Activated T-helper 1 cell treated with anti-CD3 and anti-CD28 coated beads, Interleukin-12 subunit alpha, Interleukin-12 subunit beta, Interleukin-2, Interleukin-4 antibody, amounts not matched to agents 30 ng/mL and 10 ng/mL and 1 ng/mL, durations not matched to agents 14 hours and 24 hours and 36 hours (primary cell): ENCODE measurements around the gene NAXD. TPM values are rescaled to one million over a fixed set of nuclear protein-coding genes. Genes with fewer than 3 reads are reported as not detected.
"Not testable (repeated sequence)": the region's sequence is repeated elsewhere in the genome, so short reads cannot be mapped to it uniquely, and the experiment has no call there.

Experiments
- DNase-seq: peaks from one replicate; pipeline ENCODE4 v3.0.0; 2021; ENCODE audit warnings: low spot score
- H3K27ac Mint-ChIP-seq: one replicate; pipeline ENCODE4 v1.8.0; 2021; ENCODE audit warnings: mild to moderate bottlenecking, mixed read lengths
- H3K27me3 Mint-ChIP-seq: one replicate; pipeline ENCODE4 v1.8.0; 2022; ENCODE audit warnings: mild to moderate bottlenecking, moderate library complexity, mixed read lengths; ENCODE audit not compliant: insufficient read depth
- H3K36me3 Mint-ChIP-seq: one replicate; pipeline ENCODE4 v1.8.0; 2021; ENCODE audit warnings: low read depth, mixed read lengths
- H3K4me1 Mint-ChIP-seq: one replicate; pipeline ENCODE4 v1.8.0; 2021; ENCODE audit warnings: low read depth, mixed read lengths
- H3K4me3 Mint-ChIP-seq: one replicate; pipeline ENCODE4 v1.8.0; 2021; ENCODE audit warnings: mild to moderate bottlenecking, moderate library complexity, mixed read lengths
- H3K9me3 Mint-ChIP-seq: one replicate; pipeline ENCODE4 v1.8.0; 2021; ENCODE audit warnings: mixed read lengths
- intact Hi-C: fragments of 100-400 bp; cut with micrococcal nuclease; formaldehyde crosslinking; loops from one replicate; pipeline ENCODE4 v1.15.1; 2024
- total RNA-seq: library from RNA; stranded (reverse); gene quantifications from 2 replicates; pipeline ENCODE4 v1.2.3, GENCODE V29; 2022

NAXD gene
- total RNA-seq, 1 donor from 2014 or later = 22.0 TPM

DNA sequence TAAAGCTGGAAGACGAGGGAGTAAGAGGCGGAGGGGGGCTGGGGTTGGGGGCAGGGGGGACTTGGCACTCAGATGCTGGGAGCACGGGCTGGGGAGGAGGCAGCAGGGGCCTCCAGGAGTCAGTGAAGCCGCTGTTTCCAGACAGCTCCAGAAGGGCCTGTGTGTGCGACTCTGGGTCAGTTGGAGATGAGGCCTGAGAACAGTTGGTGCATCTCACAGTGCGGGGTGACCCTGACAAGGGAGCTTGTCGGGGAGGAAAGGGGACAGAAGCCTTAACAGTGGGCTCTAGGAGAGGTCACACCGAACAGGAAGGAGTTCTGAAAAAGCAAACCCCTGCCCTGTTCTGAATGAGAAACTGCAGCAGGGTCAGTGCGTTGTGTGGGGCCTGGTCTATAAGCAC, 11.2 kb downstream of the NAXD start:
- Mint-ChIP-seq H3K4me1 (peaks cover 39% of the 10 kb centered on the region), H3K27ac (no peak overlapping the region), H3K4me3 (no peak overlapping the region), H3K27me3 (no peaks in the 10 kb centered on the region), H3K36me3 (peaks cover 23% of the 10 kb centered on the region), H3K9me3 (no peaks in the 10 kb centered on the region)
- intact Hi-C loops = no loop called here
- no peak for DNase-seq

DNA sequence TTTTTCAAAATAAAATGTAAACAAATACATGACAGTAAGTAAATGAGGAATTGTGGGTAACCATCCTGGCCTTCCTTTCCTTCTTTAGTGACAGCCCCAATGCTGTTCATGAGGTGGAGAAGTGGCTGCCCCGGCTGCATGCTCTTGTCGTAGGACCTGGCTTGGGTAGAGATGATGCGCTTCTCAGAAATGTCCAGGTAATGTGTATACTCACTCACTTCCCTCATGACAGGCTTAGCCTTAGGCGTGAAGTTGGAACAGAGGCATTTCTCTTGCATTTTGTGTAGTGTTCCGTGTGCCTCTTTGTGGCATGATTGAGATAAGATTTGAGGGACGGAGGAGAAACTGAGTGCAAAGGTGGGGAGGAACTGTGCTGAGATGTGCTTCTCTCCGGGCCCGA, 12.0 kb downstream of the NAXD start:
- no peak overlapping the region for H3K4me3 Mint-ChIP-seq
- no peak for DNase-seq
- no peak overlapping the region for H3K27ac Mint-ChIP-seq
- H3K9me3 Mint-ChIP-seq = no peaks in the 10 kb centered on the region
- peaks cover 26% of the 10 kb centered on the region for H3K36me3 Mint-ChIP-seq
- no peaks in the 10 kb centered on the region for H3K27me3 Mint-ChIP-seq
- intact Hi-C loops = no loop called here
- peaks cover 34% of the 10 kb centered on the region for H3K4me1 Mint-ChIP-seq

DNA sequence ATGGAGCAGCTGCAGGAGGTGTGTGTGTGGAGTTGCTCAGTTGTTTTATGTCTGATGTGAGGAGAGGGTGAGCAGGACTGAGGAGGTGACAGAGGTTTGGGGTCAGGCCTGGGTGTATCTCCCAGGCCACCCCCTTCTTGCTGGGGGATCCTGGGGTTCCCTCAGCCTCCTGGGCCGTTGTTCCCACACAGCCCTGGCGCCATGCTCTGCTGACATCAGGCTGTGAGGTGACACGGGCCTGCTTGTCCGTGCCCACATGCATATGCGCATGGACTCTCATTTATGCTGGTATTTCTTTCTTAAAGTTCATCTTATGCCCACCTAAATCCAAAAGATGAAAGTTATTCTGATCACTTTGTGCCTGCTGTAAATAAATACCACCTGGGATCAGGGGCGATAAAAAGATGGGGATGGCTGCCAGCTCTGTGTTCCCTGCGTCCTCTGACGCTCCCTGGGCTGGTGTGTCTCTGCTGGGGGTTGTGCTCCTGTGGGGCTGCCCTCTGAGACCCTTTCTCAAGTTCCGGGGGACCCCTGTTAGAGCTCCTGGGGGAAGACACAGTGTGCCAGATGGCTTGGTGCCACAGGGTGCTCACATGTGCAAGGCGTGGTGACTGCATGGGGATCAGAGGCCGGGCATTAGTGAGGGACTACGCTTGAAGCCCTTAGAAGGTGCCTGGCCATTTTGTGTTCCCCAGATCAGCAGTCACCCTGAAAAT, 12.6 kb downstream of the NAXD start:
- H3K27ac Mint-ChIP-seq = peak overlapping the region; percentile 31
- H3K27me3 Mint-ChIP-seq = no peaks in the 10 kb centered on the region

DNA sequence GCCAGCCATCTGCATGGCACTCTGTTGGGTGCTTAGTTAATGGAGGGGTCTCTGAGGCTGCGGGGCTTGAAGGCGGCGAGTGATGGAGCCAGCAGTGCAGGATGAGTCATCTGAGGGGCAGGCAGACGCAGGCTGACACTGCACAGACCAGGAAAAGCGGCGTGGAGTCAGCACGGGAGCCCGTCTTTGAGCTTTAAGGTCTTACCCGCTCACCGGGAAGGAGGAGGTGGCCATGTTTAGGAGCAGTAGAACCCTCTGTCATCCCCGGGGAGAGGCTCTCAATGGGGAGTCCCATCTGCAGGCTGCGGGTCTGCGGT, 13.1 kb downstream of the NAXD start:
- peak overlapping the region; percentile 31 for H3K27ac Mint-ChIP-seq
- peaks cover 34% of the 10 kb centered on the region for H3K4me1 Mint-ChIP-seq

More for the DNA sequence above, 12.6 kb downstream of the NAXD start:
- intact Hi-C loops = no loop called here
- Mint-ChIP-seq H3K36me3 (peaks cover 26% of the 10 kb centered on the region), H3K9me3 (no peaks in the 10 kb centered on the region), H3K4me1 (peaks cover 34% of the 10 kb centered on the region), H3K4me3 (no peak overlapping the region)
- DNase-seq = no peak

DNA sequence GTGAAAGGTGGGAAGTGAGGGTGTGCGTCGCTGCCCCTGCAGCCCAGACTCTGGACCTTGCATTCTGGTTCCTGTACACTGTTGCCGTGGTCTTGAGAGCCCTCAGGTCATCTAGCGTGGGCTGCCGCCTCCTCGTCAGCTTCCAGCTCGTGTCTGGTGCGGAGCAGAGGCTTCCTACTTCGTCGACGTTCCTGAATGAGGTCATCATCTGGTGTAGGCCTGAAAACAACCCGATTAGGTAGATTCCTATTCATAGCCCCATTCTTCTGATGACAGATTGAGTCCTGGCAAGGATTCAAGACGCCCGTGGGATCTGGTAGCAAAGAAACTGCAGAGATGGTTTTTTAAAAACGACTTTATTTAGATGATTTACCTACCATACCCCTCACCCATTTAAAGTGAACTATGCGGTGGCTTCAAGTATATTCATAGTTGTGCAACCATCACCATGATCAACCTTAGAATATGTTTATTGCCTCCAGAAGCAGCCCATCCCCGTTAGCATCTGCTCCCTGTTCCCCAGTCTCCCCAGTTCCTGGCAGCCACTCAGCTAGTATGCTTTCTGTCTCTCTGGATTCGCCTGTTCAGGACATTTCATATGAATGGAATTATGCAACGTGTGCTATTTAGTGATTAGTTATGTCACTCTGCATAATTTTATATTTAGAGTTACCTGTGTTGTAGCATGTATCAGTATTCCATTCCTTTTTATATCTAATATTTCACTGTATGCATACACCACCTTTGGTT, 13.8 kb downstream of the NAXD start:
- DNase-seq = no peak
- H3K27ac Mint-ChIP-seq = peak overlapping the region; percentile 73
- intact Hi-C loops = loop anchor here (1.0 kb wide), 1 partner anchor 13 kb away; no protein-coding TSS in a partner anchor
- peaks cover 26% of the 10 kb centered on the region for H3K36me3 Mint-ChIP-seq
- no peaks in the 10 kb centered on the region for H3K27me3 Mint-ChIP-seq
- H3K9me3 Mint-ChIP-seq = no peaks in the 10 kb centered on the region
- no peak overlapping the region for H3K4me3 Mint-ChIP-seq
- peaks cover 34% of the 10 kb centered on the region for H3K4me1 Mint-ChIP-seq

More for the DNA sequence above, 13.1 kb downstream of the NAXD start:
- DNase-seq = no peak
- Mint-ChIP-seq H3K27me3 (no peaks in the 10 kb centered on the region), H3K36me3 (peaks cover 26% of the 10 kb centered on the region), H3K9me3 (no peaks in the 10 kb centered on the region), H3K4me3 (no peak overlapping the region)
- intact Hi-C loops = no loop called here

DNA sequence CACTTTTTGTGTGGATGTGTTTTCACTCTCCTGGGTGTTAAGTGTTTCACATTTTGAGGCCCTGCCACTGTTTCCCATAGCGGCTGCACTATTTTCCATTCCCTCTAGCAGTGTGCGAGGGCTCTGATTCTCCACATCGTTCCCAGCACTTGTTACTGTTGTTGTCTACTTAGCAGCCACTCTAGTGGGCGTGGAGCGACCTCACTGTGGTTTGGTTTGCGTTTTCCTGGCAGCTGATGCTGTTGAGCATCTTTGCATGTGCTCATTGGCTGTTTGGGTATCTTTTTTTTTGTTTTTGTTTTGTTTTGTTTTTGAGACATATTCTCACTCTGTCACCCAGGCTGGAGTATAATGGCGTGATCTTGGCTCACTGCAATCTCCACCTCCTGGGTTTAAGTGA, 14.4 kb downstream of the NAXD start:
- Mint-ChIP-seq H3K27me3 (no peaks in the 10 kb centered on the region), H3K27ac (peak overlapping the region; percentile 73), H3K4me1 (peaks cover 34% of the 10 kb centered on the region), H3K9me3 (no peaks in the 10 kb centered on the region), H3K4me3 (peak overlapping the region; percentile 53), H3K36me3 (peaks cover 27% of the 10 kb centered on the region)
- peak; percentile 51 for DNase-seq
- intact Hi-C loops = loop anchor here (1.0 kb wide), 1 partner anchor 13 kb away; no protein-coding TSS in a partner anchor

DNA sequence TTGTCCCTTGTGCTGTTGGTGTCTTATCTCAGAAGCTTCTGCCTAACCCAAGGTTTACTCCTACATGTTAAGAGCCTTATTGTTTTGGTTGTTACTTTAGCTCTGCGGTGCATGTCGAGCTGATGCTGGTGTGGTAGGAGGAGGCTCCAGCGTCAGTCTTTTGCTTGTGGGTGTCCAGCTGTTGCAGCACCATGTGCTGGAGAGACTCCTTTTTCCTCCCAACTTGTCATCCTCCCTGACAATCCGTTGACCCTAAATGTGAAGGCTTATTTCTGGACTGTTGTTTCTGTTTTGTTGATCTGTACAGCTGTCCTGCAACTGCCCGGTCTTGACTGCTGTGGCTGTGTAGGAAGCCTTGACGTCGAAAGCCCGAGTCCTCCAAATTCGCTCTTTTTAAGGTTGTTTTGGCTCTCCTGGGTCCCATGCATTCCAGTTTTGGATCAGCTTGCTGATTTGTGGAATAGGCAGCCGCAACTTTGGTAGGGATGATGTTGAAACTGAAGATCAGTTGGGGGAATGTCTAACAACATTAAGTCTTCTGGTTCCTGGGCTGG, 15.3 kb downstream of the NAXD start:
- intact Hi-C loops = no loop called here
- Mint-ChIP-seq H3K4me1 (peaks cover 34% of the 10 kb centered on the region), H3K9me3 (no peaks in the 10 kb centered on the region), H3K36me3 (peaks cover 31% of the 10 kb centered on the region), H3K27ac (peak overlapping the region; percentile 52), H3K4me3 (no peak overlapping the region), H3K27me3 (no peaks in the 10 kb centered on the region)
- DNase-seq = no peak

DNA sequence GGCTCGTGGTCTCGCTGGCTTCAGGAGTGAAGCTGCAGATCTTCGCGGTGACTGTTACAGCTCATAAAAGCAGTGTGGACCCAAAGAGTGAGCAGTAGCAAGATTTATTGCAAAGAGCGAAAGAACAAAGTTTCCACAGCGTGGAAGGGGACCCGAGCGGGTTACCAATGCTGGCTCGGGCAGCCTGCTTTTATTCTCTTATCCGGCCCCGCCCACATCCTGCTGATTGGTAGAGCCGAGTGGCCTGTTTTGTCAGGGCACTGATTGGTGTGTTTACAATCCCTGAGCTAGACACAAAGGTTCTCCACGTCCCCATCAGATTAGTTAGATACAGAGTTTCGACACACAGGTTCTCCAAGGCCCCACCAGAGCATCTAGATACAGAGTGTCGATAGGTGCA, 16.9 kb downstream of the NAXD start:
- H3K9me3 Mint-ChIP-seq, H3K27ac Mint-ChIP-seq, intact Hi-C loops, H3K27me3 Mint-ChIP-seq, DNase-seq, H3K4me3 Mint-ChIP-seq: not testable (repeated sequence)
- H3K36me3 Mint-ChIP-seq = peaks cover 30% of the 10 kb centered on the region
- peaks cover 29% of the 10 kb centered on the region for H3K4me1 Mint-ChIP-seq

DNA sequence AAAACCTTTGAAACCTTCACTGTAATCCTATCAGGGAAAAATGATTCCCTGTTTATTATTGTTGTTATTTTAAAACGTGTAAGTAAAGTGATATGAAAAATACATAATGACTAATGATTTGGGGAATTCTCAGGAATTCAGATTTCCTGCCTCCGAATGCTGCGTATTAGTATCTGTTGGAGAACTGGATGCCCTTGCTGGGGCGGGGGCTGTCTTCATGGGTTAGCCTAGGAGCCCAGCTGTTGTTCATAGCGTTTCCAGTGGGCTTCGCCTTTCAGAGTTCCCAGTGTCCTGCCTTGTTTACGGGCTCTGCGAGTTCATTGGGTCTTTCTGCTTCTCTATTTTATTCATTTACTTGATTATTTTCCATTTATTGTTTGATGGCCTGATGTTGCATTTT, 18.4 kb downstream of the NAXD start:
- intact Hi-C loops = no loop called here
- Mint-ChIP-seq H3K4me3 (no peak overlapping the region), H3K9me3 (no peaks in the 10 kb centered on the region), H3K36me3 (peaks cover 28% of the 10 kb centered on the region), H3K4me1 (peaks cover 19% of the 10 kb centered on the region), H3K27ac (no peak overlapping the region), H3K27me3 (no peaks in the 10 kb centered on the region)
- DNase-seq = no peak

DNA sequence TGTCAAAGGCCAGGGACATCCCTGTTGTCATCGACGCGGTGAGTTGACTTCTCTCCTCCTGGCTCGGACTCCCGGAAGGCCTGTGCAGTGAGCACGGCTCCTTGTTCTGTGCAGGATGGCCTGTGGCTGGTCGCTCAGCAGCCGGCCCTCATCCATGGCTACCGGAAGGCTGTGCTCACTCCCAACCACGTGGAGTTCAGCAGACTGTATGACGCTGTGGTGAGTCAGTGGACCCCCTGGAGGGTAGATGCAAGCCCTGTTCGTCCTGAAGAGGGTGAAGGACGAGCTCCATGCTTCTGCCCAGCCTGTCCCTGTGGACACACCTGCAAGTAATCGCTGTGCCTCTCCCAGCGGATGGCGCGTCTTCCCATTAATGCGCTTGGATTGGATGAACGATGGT, 19.2 kb downstream of the NAXD start:
- Mint-ChIP-seq H3K4me3 (no peak overlapping the region), H3K9me3 (no peaks in the 10 kb centered on the region), H3K36me3 (peaks cover 29% of the 10 kb centered on the region), H3K4me1 (peaks cover 12% of the 10 kb centered on the region), H3K27ac (no peak overlapping the region), H3K27me3 (no peaks in the 10 kb centered on the region)
- DNase-seq = no peak
- intact Hi-C loops = no loop called here

DNA sequence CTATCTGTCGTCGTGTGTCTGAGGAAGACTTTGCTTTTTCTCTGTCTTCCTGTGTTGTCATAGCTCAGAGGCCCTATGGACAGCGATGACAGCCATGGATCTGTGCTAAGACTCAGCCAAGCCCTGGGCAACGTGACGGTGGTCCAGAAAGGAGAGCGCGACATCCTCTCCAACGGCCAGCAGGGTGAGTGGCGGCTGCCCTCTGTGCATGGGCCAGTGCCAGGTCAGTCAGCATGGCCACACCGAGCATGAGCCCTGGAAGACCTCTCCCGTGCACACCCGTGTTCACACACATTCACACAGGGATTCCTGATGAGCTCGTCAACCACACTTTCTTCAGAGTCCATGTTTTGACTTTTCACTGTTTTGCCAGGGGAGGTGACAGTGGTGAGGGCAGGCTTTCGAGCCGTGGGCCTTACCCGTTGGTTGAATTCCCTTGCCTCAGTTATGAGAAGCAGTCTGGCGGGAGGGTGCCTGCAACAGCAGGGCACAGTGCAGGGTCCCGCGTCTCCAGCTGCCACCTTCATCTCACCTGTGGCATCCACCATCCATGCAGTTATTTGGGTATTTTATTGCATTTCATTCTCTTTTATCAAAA, 20.2 kb downstream of the NAXD start:
- Mint-ChIP-seq H3K36me3 (peaks cover 28% of the 10 kb centered on the region), H3K27me3 (no peaks in the 10 kb centered on the region), H3K4me3 (no peak overlapping the region), H3K9me3 (no peaks in the 10 kb centered on the region), H3K4me1 (peaks cover 2% of the 10 kb centered on the region), H3K27ac (no peak overlapping the region)
- intact Hi-C loops = no loop called here
- no peak for DNase-seq

DNA sequence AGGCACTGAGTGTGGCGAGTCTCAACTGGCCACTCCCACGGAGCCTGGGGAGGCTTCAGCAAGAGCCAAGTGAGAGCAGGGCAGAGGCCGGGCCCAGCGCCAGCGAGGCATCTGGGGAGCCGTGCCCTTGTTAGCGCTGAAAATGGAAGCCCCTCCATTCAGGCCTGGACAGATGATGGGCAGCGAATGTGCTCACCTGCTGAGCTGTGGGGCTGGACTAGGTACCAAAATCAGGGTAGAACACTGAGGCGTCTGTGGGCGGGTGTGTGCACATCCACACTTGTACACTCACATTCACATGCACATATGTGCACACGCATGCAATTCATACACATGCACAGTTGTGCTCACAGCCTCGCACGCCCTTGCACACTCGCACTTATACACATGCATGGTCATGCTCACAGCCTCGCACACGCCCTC, 20.7 kb downstream of the NAXD start:
- Mint-ChIP-seq H3K9me3 (no peaks in the 10 kb centered on the region), H3K27me3 (no peaks in the 10 kb centered on the region), H3K27ac (no peak overlapping the region), H3K4me3 (no peak overlapping the region), H3K36me3 (peaks cover 28% of the 10 kb centered on the region), H3K4me1 (no peaks in the 10 kb centered on the region)
- DNase-seq = no peak
- intact Hi-C loops = no loop called here

DNA sequence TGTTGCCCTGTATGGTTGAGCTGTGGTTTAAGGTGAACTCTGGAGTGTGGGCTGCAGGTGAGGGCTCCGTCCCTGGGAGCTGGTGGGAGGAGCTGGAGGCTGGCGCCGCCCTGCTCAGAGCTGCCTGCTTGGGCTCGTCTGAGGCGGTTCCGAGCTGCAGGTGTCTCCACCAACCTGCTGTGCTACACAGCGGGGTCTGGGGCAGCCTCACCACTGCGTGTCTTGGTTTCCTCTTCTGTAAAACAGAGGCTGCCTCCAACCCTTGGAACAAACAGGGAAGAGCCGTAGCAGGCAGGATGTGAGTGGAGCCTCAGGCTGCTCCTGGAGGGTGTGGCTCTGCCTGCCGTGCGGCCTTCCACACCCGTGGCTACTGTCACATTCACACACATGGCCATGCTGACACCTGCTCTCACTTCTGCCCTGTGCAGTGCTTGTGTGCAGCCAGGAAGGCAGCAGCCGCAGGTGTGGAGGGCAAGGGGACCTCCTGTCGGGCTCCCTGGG, 21.4 kb downstream of the NAXD start:
- intact Hi-C loops = no loop called here
- Mint-ChIP-seq H3K9me3 (no peaks in the 10 kb centered on the region), H3K4me3 (no peak overlapping the region), H3K36me3 (peaks cover 28% of the 10 kb centered on the region), H3K4me1 (no peaks in the 10 kb centered on the region), H3K27ac (no peak overlapping the region), H3K27me3 (no peaks in the 10 kb centered on the region)
- DNase-seq = no peak
